GM21423 (cell line): ENCODE measurements around the gene ZACN.

Experiments used
- ATAC-seq: cut with Tn5 transposase; IDR thresholded peaks from one replicate; pipeline ENCODE4 v1.9.1; 2021; ENCODE audit warnings: mild to moderate bottlenecking, moderate library complexity; ENCODE audit not compliant: unreplicated experiment

The ZACN gene

DNA sequence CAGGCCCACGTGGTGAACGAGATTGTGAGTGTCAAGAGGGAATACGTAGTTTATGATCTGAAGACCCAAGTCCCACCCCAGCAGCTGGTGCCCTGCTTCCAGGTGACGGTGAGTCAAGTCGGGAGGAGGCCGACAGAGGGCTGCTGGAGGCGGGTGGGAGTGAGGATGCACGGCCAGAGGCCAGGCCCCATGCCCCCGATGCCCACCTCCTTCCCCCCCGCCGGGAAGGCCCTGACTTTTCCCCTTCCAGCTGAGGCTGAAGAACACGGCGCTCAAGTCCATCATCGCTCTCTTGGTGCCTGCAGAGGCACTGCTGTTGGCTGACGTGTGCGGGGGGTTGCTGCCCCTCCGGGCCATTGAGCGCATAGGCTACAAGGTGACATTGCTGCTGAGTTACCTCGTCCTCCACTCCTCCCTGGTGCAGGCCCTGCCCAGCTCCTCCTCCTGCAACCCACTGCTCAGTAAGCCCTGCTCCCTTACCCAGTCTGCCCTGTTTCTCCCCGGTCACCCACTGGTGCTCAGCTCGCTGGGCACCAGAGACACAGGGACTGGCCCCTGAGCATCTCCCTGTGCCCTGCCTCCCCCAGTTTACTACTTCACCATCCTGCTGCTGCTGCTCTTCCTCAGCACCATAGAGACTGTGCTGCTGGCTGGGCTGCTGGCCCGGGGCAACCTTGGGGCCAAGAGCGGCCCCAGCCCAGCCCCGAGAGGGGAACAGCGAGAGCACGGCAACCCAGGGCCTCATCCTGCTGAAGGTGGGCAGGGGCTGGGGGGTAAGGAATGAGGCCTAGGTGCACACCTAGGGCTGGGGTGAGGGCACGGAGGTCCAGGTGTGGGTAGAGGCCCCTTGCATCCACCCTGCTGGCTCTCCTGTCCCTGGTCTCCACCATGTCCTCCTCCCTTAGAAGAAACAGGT lies 2.6 kb downstream of the ZACN start:
- no peak for ATAC-seq

DNA sequence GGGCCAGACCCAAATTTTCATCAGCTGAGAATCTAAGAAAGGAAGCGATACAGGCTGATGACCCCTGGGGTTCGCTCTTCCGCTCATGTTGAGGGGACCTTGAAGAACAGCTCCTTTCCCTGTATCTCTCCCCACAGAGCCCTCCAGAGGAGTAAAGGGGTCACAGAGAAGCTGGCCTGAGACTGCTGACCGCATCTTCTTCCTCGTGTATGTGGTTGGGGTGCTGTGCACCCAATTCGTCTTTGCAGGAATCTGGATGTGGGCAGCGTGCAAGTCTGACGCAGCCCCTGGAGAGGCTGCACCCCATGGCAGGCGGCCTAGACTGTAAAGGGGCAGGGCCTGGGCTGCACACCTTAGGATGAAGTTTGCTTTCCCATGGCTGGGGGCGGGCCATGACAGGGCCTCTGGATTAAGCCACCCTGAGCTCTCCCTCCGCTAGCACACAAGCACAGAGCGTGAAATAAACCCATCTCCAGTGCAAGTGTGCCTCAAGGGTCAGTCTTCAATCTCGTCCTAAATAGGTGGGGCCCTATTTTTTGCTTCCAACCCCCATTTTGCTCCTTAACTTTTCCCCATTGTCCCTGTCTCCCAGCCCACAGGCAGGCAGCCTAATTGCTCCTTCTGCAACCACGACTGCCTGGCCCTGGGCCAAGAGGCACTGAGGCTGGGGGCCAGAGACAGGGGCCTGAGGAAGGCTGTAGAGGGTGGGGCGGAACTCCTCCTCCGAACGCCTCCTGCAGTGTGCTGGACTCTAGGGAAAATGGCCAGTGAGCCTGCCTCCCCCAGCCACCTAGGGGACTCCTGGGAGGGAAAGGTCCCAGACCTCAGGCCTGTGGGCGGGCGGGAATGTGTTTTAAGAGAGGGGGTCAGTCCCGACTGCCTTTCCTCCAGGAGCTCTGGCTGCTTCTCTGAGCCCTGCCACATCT lies 3.6 kb downstream of the ZACN start:
- no peak for ATAC-seq

DNA sequence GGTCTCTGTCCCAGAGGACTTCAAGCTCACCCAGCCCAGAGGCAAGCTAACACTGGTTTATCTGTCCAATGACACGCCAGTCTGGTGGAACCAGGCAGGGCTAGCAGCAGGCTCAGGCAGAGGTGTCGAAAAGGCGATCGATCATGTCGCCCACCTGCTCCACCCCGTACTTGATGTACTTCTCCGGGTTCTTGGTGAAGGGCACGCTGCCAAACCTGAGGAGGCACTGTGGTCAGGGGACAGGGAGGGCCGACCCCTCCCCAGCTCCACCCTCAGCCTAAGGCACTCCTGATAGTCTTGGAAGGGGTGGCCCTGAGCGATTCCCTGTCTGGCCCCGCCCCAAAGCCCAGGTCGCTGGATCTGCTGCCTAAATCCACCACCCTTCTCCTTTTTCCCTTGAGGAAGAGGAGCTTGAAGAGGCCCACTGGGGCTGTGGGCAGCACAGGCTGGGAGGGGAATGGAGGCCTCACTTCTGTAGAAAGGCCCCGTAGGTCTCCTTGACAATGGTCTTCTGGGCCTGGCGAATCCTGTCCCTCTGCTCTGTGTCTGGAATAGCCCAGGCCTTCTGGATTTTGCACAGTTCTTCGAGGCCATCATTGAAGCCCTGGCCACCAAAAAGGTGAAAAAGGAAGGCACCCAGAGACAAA lies 4.7 kb downstream of the ZACN start:
- ATAC-seq, result no peak

DNA sequence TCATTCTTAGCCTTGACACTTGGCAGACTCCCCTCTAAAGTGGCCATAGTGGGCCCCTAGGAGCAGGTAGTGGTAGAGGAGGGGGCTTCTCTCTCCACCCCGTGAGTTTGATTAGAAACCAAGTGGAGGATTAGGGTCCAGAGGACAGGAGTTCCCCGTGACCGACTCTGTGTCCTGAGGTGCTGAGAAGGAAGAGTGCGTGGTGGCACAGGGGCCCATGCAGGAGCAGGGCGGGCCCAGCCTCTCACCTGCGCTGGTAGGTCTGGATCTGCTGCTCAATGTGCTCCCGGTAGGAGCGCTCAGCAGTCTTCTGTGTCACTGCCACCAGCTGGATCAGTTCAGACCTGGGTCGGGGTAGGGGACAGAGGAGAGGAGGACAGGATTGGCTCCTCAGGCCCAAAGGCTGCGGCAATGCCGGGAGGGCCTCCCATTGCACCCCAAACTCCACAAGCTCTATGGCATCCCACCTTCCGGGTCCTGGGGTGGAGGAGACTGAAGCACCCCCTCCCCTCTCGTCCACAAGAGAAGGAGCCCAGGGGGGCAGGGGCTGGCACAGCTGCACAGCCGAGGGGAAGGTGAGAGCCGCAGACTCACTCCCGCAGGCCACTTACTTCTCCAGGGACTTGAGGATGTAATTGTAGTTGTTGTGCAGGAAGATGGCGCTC lies 6.2 kb downstream of the ZACN start:
- ATAC-seq, result no peak

DNA sequence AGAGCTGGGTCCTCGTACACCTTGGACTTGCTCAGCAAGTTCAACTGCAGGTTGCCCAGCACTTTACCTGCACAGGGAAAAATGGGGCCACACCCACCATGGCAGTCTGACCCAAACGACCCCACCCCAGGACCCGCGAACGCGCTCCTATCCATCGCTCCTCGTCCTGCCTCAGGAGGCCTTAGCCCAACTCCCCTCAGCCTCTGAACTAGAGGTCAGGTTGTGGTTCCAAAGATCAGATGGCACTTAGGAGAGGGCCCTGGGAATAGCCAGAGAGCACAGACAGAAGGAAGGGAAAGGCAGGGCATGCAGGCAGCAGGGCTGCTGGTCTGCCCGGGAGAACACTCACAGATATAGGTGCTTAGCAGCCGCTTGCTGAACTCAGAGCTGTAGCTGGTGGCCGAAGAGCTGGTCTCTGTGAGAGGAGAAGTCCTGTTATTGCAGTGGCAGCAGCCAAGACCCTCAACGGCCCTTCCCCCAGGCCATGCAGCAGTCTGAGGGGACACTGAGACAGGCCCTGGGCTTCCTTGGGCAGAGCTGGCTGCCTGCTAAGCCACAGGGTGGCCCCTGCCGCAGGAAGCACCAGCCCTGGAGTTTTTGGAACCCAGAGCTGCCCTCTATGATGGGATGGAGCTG lies 6.9 kb downstream of the ZACN start:
- no peak for ATAC-seq

DNA sequence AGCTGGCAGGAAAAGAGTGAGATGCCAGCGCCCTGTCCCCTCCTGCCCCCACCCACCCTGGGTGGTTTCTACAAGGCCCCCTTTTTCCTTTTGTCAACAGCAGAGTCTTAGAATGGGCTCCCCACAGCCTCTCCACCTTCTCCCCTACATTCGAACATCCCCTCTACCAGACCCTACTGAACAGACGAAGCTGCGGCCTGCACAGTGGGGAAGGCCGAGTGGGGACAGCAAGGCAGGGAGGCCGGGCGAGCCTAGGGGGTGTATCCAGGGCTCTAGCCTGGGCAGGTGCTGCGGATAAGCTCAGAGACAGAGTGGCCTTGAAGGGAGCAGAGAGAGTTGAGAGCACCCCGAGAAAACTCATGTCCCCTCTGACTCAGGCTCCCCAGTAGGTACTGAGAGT lies 7.4 kb downstream of the ZACN start:
- ATAC-seq, result no peak

DNA sequence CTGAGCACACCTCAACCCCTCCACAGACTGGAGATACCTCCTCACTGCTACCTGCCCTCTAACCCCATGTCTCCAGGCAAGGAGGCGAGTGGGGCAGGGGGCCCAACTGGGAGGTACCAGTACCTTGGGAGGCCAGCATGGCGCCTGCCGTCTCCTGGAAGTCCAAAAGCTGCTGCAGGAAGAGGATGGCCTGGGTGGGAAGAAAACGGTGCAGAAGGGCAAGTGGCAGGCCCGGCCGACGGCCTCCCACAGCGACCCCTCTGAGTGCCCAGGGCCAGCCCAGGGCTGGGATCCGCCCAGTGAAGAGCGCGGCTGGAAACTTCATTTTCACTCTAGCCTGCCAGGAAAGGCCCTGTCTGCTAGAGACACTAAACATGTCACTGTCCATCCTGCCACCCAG lies 8.5 kb downstream of the ZACN start:
- no peak for ATAC-seq

DNA sequence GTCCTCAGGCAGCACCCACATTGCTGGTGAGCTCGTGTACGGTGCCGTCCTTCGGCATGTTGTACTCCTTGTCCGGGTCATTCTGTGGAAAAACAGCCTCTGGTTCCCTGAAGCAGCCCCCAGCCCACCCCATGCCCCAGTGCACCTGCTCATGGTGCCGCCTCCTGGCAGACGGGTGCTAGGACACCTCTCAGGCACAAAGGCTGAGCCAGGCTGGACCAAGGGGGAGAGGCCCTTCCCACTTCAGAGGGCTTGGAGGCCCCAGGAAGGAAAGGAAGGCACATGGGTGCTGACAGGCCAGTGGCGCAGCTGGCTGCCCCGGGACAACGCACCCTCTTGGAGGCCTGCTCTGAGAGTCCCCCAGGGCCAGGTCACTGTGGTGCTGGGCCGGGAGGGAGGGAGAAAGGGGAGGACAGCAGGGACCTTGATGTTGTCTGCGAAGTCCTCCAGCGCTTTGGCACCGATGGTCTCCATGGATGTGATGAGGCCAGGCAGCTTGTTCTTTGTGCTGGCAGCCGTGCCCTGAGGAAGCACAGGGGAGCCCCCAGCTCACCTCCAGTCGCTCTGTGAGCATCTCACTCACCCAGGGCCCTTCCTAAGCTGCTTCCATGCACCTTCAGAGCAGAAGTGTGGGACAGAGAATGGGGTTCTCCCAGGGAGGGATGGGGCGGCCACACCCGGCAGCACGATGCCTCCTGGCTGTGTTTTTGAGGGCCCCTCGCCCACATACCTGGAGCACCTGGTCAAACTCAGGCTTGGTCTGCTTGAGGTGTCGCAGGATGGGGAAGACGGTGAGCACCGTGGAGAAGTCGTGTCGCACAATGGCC lies 9.3 kb downstream of the ZACN start:
- ATAC-seq, result no peak

DNA sequence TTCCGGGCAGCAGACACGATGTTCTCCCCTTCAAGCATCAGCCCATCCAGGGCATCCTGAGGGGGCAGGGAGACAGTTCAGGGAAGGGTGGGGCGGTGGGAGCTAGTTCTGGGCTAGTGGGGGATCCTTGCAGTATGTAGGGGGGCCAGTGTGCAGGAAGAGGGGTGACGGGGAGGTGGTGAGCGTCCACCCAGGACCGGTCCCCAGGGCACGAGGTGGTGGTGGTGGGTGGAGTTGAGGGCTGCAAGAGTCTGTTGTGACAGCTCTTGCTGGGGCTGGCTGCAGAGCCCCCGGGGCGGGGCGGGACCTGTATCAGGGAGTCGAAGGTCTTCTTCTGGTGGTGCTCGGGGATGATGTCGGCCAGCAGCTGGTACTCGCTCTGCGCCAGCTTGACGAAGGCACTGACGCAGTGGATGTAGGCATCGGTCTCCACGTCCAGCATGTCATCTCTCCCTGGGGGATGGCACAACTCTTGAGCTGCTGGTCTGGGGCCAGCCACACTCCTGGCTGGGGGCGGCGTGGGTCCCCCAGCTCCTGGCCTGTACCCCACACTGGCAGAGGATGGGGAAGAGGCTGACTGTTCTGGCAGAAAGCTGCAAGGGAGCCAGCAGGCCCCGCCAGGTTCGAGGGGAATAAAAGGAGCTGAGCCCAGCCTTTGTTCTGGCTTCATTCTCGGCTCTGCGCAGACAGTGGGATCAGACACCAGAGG lies 10.0 kb downstream of the ZACN start:
- ATAC-seq, result no peak

DNA sequence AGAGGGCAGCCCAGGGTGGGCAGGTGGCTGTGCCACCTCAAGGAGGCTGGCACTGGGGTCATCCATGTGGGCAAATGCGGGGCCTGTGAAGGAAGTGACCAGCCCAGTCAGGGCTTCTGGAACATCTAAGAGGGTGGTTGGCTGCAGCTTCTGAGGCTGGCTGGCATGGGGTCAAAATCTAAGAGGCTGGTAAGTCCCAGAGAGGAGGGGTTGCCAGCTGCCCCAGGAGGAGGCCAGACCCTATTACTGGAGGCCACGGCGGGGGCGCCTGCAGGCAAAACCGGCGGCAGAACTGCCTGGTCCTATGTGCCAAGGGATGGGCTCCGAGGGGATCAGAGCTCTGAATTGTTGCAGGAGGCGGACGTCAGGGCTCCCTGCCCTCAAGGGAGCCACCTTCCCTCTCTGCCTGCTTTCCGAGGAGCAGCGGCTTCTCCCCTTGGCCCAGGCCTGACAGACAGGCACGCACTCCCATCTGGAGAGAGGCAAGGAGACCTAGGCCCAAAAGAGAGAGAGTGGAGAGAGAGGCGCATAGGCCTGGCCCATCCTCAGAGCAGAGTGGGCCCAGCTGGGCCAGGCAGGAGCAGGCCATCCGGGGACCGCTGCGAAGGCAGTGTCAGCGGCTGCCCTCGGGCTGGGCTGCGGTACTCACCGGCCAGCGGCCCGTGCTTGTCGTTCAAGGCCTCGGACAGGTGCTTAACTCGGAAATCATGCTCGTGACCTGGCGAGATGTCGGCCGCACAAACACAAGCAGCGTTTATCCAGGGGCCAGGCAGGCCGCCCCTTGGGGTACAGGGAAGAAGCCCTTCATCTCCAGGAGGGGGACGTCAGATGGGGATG lies 10.9 kb downstream of the ZACN start:
- no peak for ATAC-seq

DNA sequence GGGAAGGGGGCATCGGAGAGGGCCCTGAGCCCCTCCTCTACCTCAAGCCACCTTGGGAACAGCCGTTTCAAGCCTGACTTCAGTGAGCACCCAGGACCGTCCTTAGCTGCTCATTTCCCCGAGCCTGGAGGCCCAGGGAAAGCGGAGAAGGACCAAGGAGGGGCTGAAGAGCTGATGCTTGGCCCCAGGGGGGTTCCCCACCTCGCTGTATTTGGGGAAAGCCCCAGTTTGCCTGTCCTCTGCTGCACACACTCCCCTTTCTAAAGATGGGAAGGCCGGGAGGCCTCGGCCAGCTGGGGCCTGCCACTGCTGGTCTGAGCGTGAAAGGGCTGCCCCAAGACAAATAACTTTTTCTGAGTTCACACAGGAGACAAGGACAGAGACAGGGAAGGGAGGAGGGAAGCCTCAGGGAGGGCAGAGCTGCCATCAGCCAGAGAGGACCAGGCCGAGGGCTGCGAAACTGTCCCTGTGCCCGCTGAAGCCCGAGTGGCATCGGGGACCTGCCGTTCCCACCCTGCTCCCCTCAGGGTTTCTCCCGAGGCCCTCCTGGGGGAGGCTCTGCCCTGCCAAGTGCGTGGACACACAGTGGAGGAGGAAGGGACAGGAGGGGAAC lies 11.6 kb downstream of the ZACN start:
- no peak for ATAC-seq

DNA sequence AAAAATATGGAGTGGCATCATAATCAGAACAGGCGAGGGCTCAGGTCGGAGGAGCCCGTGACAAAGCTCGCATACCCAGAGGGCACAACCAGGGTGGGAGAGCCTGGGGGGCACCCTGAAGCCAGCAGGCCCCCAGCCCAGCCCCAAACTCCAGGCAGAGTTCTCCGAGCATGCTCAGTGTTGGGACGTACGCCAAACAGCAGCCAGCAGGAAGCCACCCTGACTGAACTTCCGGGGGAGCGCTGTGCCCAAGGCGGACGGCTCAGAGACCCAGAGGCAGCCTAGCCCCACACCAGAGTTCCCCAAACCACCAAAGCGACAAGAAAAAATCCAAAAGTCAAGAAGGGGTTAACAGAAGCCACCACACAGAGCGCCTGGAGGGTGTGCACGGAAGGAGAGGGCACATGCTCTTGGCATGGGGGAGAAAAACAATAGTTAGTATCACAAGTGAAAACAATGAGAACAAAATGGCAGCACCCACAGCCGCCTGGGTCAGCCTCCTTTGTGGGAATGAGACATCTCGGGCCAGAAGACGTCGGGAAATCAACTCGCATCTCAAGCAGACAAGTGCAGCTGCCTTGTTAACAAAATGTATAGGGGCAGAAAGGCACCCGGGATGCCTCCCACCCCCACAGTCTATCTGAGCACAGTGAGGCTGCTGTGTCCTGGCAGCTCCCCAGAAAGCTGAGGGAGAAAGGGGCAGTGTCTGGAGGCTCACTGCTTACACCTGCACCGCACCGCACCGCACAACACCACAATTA lies 12.7 kb downstream of the ZACN start:
- no peak for ATAC-seq

DNA sequence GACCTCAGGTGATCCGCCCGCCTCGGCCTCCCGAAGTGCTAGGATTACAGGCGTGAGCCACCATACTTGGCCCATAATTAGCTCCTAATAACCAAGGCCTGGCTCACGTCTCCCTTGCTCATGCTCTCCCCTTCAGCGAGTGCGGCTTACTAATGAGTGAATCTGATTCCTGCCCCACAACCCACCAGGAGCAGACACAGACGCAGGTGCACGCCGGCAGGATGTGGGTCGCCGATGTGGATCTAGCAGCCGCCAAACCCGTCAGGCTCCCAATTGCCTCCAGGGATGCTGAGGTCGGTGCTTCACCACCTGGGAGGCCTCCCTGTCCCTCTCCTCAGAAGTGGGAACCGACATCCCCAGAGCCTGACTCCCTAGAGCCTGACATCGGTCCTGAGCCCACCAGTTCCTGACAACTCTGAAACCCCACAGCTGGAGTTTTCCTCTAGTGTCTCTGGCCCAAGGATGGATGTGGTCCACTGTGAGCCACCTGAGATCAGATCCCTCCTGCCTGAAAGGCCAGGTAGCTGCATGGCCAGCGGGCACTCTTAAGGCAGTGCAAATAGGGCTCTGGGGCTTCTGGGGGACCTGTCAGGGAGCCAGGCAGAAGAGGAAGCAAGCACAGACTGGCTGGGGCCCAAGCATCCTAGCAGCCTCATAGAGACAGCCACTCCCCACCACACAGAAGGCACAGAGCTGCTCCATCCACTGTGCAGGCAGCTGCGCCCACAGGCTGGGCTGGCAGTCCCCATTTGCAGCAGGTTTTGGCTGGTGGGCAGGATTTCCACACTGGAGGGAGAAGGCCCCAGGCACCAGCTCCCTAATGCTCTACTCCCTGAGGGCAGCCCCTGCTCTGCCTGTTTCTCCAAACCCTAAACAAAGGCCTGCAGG lies 13.8 kb downstream of the ZACN start:
- ATAC-seq, result no peak

DNA sequence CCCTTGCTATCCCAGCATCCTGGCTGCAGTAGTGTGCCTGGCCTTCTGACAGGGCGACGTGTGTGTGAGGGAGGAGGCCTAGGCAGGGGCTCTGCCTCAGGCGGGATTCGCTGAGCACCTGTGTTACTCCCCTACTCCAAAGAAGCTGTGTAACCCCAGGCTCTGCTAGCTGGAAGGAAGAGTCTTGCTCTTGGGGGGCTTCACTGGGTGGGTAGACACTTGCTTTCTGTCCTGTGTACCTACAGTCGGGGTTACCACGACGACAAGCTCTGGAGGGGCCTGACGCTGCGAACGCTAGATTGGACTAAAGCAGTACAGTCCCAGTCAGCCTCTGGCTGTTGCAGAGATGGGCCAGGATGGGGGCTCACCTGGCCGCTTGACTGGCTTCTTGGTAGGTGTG lies 15.1 kb downstream of the ZACN start:
- no peak for ATAC-seq

DNA sequence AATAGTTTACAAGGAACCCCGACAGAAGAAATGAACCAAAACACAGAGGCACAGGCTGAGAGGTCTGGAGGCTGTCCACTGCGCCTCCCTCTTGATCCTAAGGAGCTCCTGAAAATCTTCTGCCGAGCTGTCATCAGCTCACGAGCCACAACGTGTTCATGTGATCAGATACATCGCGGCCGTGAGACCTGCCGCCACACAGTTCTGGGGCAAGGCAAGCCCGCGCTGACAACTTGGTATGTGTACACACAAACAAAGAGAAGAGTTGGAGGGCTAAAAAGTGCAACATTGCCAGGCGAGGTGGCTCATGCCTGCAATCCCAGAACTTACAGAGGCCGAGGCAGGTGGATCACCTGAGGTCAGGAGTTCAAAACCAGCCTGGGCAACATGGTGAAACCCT lies 17.0 kb downstream of the ZACN start:
- no peak for ATAC-seq
